Calu3 (cell line): ENCODE data around the gene MRC1. TPM values are rescaled to one million over a fixed set of nuclear protein-coding genes. Genes with fewer than 3 reads are reported as not detected.

Experiments
- BruUV-seq: library from RNA; stranded (reverse); fragments of 400-500 nt; replicated peaks from 2 replicates; lab custom pipeline; 2021; lab: Mats Ljungman, UMichigan
- CTCF ChIA-PET: fragments of 300-600 bp; sonication (Branson Sonifier 250); formaldehyde crosslinking; loops from one replicate; lab custom pipeline; 2022; ENCODE audit warnings: antibody characterized with exemption; lab: Charles Lee
- DNase-seq: peaks from one replicate; pipeline ENCODE4 v3.0.0; 2022
- H3K27ac Mint-ChIP-seq: one replicate; pipeline ENCODE4 v1.8.0; 2022; ENCODE audit warnings: mixed read lengths; ENCODE audit not compliant: unreplicated experiment
- H3K27me3 Mint-ChIP-seq: one replicate; pipeline ENCODE4 v1.8.0; 2022; ENCODE audit warnings: mixed read lengths; ENCODE audit not compliant: unreplicated experiment
- H3K36me3 Mint-ChIP-seq: one replicate; pipeline ENCODE4 v1.8.0; 2022; ENCODE audit warnings: mild to moderate bottlenecking, moderate library complexity, mixed read lengths; ENCODE audit not compliant: insufficient read depth, unreplicated experiment
- H3K4me1 Mint-ChIP-seq: one replicate; pipeline ENCODE4 v1.8.0; 2022; ENCODE audit warnings: mild to moderate bottlenecking, low read depth, mixed read lengths; ENCODE audit not compliant: unreplicated experiment
- H3K4me3 Mint-ChIP-seq: one replicate; pipeline ENCODE4 v1.8.0; 2022; ENCODE audit warnings: mild to moderate bottlenecking, low read depth, moderate library complexity, mixed read lengths; ENCODE audit not compliant: unreplicated experiment
- H3K9me3 Mint-ChIP-seq: one replicate; pipeline ENCODE4 v1.8.0; 2022; ENCODE audit warnings: low read depth, mixed read lengths; ENCODE audit not compliant: unreplicated experiment
- intact Hi-C: fragments of 100-400 bp; cut with micrococcal nuclease; formaldehyde crosslinking; loops from one replicate; pipeline ENCODE4 v1.10.0; 2022; ENCODE audit not compliant: unreplicated experiment
- total RNA-seq: library from RNA; stranded (reverse); gene quantifications from 2 replicates; pipeline ENCODE4 v1.2.3, GENCODE V29; 2022
- TF ChIP-seq, protein P1 (sequence below): fragments of 200-600 bp; IDR thresholded peaks from one replicate; pipeline ENCODE4 v1.8.0; 2022; ENCODE audit warnings: antibody characterized with exemption; ENCODE audit not compliant: unreplicated experiment

MRC1 gene
- total RNA-seq, 1 experiment from 2014 or later: 0.09 TPM

DNA sequence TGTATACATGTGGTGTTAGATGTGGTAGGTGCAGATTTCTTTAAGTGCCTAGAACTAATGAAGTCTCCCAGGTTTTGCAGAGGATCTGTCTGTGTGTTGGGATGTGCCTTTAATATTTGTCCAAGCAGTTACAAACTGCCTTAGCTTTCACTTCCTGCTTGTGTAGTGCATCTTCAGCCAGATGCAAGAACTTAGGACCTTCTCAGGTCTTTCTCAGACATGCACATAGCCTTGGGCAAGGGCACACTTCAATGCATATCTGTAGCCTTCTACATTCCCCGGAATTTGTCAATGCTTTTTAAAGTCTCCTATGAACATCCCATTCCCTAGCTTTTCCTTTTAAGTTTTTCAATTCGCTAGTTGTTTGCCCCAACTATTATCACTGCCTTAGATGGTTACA, 95.4 kb downstream of the MRC1 start:
- no peak for DNase-seq
- CTCF ChIA-PET: interaction anchor here (0.6 kb wide), 1 partner anchor 1461 kb away, joined by 6 read pairs; no protein-coding TSS in a partner anchor
- no peaks in the 10 kb centered on the region for H3K4me1 Mint-ChIP-seq
- intact Hi-C loops: no loop called here
- no TSS peak for BruUV-seq
- no peaks in the 10 kb centered on the region for H3K36me3 Mint-ChIP-seq
- TF ChIP-seq, protein P1, sequence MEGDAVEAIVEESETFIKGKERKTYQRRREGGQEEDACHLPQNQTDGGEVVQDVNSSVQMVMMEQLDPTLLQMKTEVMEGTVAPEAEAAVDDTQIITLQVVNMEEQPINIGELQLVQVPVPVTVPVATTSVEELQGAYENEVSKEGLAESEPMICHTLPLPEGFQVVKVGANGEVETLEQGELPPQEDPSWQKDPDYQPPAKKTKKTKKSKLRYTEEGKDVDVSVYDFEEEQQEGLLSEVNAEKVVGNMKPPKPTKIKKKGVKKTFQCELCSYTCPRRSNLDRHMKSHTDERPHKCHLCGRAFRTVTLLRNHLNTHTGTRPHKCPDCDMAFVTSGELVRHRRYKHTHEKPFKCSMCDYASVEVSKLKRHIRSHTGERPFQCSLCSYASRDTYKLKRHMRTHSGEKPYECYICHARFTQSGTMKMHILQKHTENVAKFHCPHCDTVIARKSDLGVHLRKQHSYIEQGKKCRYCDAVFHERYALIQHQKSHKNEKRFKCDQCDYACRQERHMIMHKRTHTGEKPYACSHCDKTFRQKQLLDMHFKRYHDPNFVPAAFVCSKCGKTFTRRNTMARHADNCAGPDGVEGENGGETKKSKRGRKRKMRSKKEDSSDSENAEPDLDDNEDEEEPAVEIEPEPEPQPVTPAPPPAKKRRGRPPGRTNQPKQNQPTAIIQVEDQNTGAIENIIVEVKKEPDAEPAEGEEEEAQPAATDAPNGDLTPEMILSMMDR: no peak
- no peak overlapping the region for H3K4me3 Mint-ChIP-seq
- H3K27ac Mint-ChIP-seq: no peak overlapping the region
- H3K9me3 Mint-ChIP-seq: no peaks in the 10 kb centered on the region
- no peaks in the 10 kb centered on the region for H3K27me3 Mint-ChIP-seq

DNA sequence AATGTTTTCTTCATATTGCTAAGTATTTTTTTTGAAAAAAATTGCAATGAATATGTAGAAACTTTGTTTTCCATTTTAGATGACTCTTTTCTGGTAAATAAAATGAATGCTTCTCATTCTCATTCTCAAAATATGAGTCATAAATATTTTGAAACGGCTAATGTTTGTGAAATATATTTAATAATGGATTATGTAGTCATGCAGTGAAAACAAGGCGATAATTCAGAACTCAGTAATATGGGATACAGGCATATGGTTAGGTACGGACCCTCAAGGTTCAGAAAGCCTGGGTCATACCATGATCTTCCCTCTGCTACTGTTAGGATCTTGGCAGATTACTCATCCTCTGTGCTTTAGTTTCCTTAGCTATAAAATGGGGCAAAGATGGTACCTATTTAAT, 96.3 kb downstream of the MRC1 start:
- Mint-ChIP-seq H3K36me3 (no peaks in the 10 kb centered on the region), H3K4me3 (no peak overlapping the region), H3K27me3 (no peaks in the 10 kb centered on the region), H3K4me1 (no peaks in the 10 kb centered on the region), H3K27ac (no peak overlapping the region), H3K9me3 (no peaks in the 10 kb centered on the region)
- CTCF ChIA-PET: no interaction called here
- TF ChIP-seq, protein P1: no peak
- intact Hi-C loops: no loop called here
- no peak for DNase-seq
- BruUV-seq: no TSS peak

DNA sequence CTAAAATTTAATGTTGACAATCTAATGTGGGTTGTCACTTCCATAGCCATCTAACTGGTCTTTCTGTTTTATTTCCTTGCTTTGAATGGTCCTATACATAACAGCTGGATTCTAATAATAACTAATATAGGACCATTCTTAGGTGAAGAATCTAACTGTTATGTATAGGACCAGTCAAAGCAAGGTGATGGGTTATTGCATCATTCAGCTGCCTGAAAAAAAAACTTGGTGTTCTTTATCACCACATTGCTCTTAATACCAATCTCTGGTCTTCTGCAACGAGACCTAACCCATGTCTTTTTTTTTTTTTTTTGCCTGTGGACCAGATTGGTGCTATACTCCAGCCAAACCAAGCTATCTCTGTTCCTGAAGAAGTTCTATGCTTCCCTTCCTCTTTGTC, 96.9 kb downstream of the MRC1 start:
- BruUV-seq: no TSS peak
- no peaks in the 10 kb centered on the region for H3K27me3 Mint-ChIP-seq
- no peaks in the 10 kb centered on the region for H3K4me1 Mint-ChIP-seq
- H3K9me3 Mint-ChIP-seq: no peaks in the 10 kb centered on the region
- no peak overlapping the region for H3K27ac Mint-ChIP-seq
- CTCF ChIA-PET: no interaction called here
- DNase-seq: no peak
- TF ChIP-seq, protein P1: no peak
- intact Hi-C loops: no loop called here
- no peaks in the 10 kb centered on the region for H3K36me3 Mint-ChIP-seq
- no peak overlapping the region for H3K4me3 Mint-ChIP-seq

DNA sequence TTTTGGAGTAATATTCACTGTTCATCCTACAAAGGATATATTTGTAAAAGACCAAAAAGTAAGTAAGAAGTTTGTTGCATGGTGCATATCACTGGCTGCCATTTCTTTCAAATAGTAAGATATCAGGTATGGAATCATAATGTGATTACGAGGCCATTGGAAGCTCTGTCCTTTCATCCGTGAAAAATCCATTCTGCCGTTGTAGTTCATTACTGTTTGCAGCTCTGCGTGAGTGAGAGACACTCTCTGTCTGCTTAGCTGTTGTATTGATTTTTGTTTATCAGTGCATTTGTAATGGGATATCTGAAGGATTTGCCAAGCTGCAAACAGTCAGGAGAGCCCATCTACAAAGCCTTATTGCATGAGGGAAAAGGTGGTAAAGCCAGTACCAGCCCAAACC, 98.5 kb downstream of the MRC1 start:
- intact Hi-C loops: no loop called here
- Mint-ChIP-seq H3K9me3 (no peaks in the 10 kb centered on the region), H3K36me3 (no peaks in the 10 kb centered on the region), H3K27me3 (no peaks in the 10 kb centered on the region), H3K27ac (no peak overlapping the region), H3K4me3 (no peak overlapping the region), H3K4me1 (no peaks in the 10 kb centered on the region)
- BruUV-seq: no TSS peak
- CTCF ChIA-PET: no interaction called here
- no peak for DNase-seq
- TF ChIP-seq, protein P1: no peak
